ENCODE results near the gene IGHMBP2.

The IGHMBP2 gene

DNA sequence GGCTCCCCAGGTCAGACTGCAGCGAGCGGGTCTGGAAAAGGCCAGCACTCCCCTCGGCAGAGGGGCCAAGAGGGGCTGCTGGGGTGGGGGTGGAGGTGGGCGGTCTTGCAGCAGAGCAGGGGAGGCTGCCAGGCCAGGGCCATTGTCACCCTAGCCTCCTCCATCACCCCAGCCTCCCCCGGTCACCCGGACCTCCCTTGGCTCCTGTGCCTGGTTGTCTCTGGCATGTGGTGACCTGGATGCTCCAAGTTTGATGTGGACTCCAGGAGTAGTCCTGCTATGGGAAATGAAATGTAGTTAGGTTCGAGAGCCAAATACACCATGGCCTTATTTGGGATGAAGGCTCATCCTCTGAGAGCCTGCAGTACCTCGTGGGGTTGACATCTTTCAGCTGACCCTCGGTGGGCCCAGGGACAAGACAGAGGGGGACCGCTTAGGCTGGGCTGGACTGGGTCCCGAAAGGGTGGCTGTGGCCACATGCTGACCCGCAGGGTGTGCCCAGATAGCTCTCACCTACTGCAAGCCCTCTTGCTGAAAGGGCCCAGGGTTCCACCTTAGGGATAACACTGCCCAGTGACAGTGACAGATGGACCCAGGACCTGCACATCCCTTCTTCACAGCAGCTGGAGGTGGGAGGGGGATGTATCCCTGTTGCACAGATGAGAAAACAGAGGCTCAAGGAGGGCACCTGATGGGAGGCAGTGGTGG, 53.0 kb downstream of the IGHMBP2 start:
- H2BK15ac ChIP-seq (ENCODE audit: low read length): peak overlapping the region; percentile 75
- no peak overlapping the region for H3K9ac ChIP-seq (ENCODE audit: low read depth, low read length, poor library complexity)
- no peaks in the 10 kb centered on the region for H3K36me3 ChIP-seq (replicated peaks in 1 of 2; ENCODE audit: control insufficient read depth in 2 of 2, insufficient read depth in 2 of 2, low read length in 2 of 2)
- H3K27ac ChIP-seq (replicated peaks; ENCODE audit: low read length): no peak overlapping the region
- H3K79me1 ChIP-seq (ENCODE audit: low read depth, low read length): no peaks in the 10 kb centered on the region
- H2BK12ac ChIP-seq (ENCODE audit: low read length): peak overlapping the region; percentile 66
- H3K14ac ChIP-seq (ENCODE audit: low read length): peak overlapping the region; percentile 17
- H3K4me3 ChIP-seq (ENCODE audit: low read length in 2 of 2): no peak overlapping the region
- peaks cover 2 to 4% of the 10 kb centered on the region in 2 donors for H3K4me1 ChIP-seq (ENCODE audit: control insufficient read depth in 2 of 2, insufficient read depth in 1 of 2, low read depth in 1 of 2, low read length in 2 of 2)
- no peak overlapping the region for H3K4me2 ChIP-seq (ENCODE audit: insufficient read depth, low read length, poor library complexity, severe bottlenecking)
- no peaks in the 10 kb centered on the region for H3K27me3 ChIP-seq (ENCODE audit: control insufficient read depth in 3 of 3, insufficient read depth in 3 of 3, low read depth in 1 of 3, low read length in 3 of 3)
- H3K9me3 ChIP-seq (replicated peaks in 1 of 2; ENCODE audit: control insufficient read depth in 2 of 2, insufficient read depth in 1 of 2, low read depth in 1 of 2, low read length in 2 of 2): no peaks in the 10 kb centered on the region
- no CpG with 5 or more reads among the region's 12 CpGs for WGBS, 2 donors (ENCODE audit: extremely low coverage in 2 of 2, insufficient read length in 2 of 2, insufficient replicate concordance in 1 of 2)
- H2BK5ac ChIP-seq (ENCODE audit: low read length): peak overlapping the region; percentile 48
- H4K91ac ChIP-seq (ENCODE audit: low read depth, low read length, poor library complexity): no peak overlapping the region
- H2BK120ac ChIP-seq (ENCODE audit: low read depth, low read length): no peak overlapping the region
- no peak overlapping the region for H4K8ac ChIP-seq (ENCODE audit: low read depth, low read length)
- no peak for DNase-seq (ENCODE audit: low spot score)
- H2AFZ ChIP-seq (ENCODE audit: low read length): peak overlapping the region; percentile 69
- peak overlapping the region; percentile 88 for H2AK5ac ChIP-seq (ENCODE audit: low read depth, low read length)
- peak overlapping the region; percentile 55 for H3K23ac ChIP-seq (ENCODE audit: low read depth, low read length, poor library complexity)
- peak overlapping the region; percentile 66 for H3K18ac ChIP-seq (ENCODE audit: low read length)
- no peak overlapping the region for H3K4ac ChIP-seq (ENCODE audit: low read length)

DNA sequence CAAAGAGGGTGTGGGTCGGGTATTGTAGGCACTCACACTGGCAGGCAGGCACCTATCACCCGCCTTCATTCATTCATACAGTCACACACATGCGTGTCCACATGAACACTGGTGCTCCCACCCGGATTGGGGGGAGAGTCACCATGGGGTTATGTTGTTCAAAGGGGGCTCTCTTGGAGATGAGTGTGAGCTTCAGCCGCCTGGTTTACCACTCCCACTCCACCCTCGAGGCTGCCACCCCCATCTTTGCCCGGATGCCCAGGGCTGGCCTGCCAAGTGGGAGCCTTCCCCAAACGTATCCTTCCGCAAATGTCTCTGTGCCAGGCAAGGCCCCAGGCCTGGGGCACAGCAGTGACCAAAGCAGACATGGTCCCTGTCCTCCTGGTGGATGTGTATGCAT, 54.5 kb downstream of the IGHMBP2 start:
- Histone ChIP-seq H2BK120ac (ENCODE audit: low read depth, low read length) (no peak overlapping the region), H2BK12ac (ENCODE audit: low read length) (no peak overlapping the region), H2BK15ac (ENCODE audit: low read length) (no peak overlapping the region), H3K36me3 (replicated peaks in 1 of 2; ENCODE audit: control insufficient read depth in 2 of 2, insufficient read depth in 2 of 2, low read length in 2 of 2) (no peaks in the 10 kb centered on the region), H3K4ac (ENCODE audit: low read length) (no peak overlapping the region), H3K27ac (replicated peaks; ENCODE audit: low read length) (no peak overlapping the region), H3K4me1 (ENCODE audit: control insufficient read depth in 2 of 2, insufficient read depth in 1 of 2, low read depth in 1 of 2, low read length in 2 of 2) (peaks cover 2 to 4% of the 10 kb centered on the region in 2 donors), H3K18ac (ENCODE audit: low read length) (no peak overlapping the region), H3K4me2 (ENCODE audit: insufficient read depth, low read length, poor library complexity, severe bottlenecking) (no peak overlapping the region), H3K9me3 (replicated peaks in 1 of 2; ENCODE audit: control insufficient read depth in 2 of 2, insufficient read depth in 1 of 2, low read depth in 1 of 2, low read length in 2 of 2) (peaks cover 0 to 5% of the 10 kb centered on the region in 2 donors), H3K4me3 (ENCODE audit: low read length in 2 of 2) (peak overlapping the region in 1 of 2 donors; percentile 36), H2BK5ac (ENCODE audit: low read length) (no peak overlapping the region), H2AFZ (ENCODE audit: low read length) (no peak overlapping the region), H4K91ac (ENCODE audit: low read depth, low read length, poor library complexity) (no peak overlapping the region), H3K79me1 (ENCODE audit: low read depth, low read length) (no peaks in the 10 kb centered on the region), H3K14ac (ENCODE audit: low read length) (no peak overlapping the region), H3K27me3 (ENCODE audit: control insufficient read depth in 3 of 3, insufficient read depth in 3 of 3, low read depth in 1 of 3, low read length in 3 of 3) (no peaks in the 10 kb centered on the region), H4K8ac (ENCODE audit: low read depth, low read length) (no peak overlapping the region), H3K23ac (ENCODE audit: low read depth, low read length, poor library complexity) (no peak overlapping the region), H2AK5ac (ENCODE audit: low read depth, low read length) (no peak overlapping the region), H3K9ac (ENCODE audit: low read depth, low read length, poor library complexity) (no peak overlapping the region)
- no CpG with 5 or more reads among the region's 9 CpGs for WGBS, 2 donors (ENCODE audit: extremely low coverage in 2 of 2, insufficient read length in 2 of 2, insufficient replicate concordance in 1 of 2)
- DNase-seq (ENCODE audit: low spot score): no peak

- no peak for DNase-seq (ENCODE audit: low spot score)
- no peak overlapping the region for H3K4me3 ChIP-seq (ENCODE audit: low read length in 2 of 2)
- H2BK120ac ChIP-seq (ENCODE audit: low read depth, low read length): no peak overlapping the region
- no peak overlapping the region for H3K4me2 ChIP-seq (ENCODE audit: insufficient read depth, low read length, poor library complexity, severe bottlenecking)
- H3K79me1 ChIP-seq (ENCODE audit: low read depth, low read length): no peaks in the 10 kb centered on the region
- H3K27ac ChIP-seq (replicated peaks; ENCODE audit: low read length): no peak overlapping the region
- no peaks in the 10 kb centered on the region for H3K27me3 ChIP-seq (ENCODE audit: control insufficient read depth in 3 of 3, insufficient read depth in 3 of 3, low read depth in 1 of 3, low read length in 3 of 3)
- peak overlapping the region; percentile 15 for H3K9ac ChIP-seq (ENCODE audit: low read depth, low read length, poor library complexity)
- no CpG with 5 or more reads among the region's 31 CpGs for WGBS, 2 donors (ENCODE audit: extremely low coverage in 2 of 2, insufficient read length in 2 of 2, insufficient replicate concordance in 1 of 2)
- H3K4me1 ChIP-seq (ENCODE audit: control insufficient read depth in 2 of 2, insufficient read depth in 1 of 2, low read depth in 1 of 2, low read length in 2 of 2): peaks cover 2 to 4% of the 10 kb centered on the region in 2 donors
- peaks cover 0 to 12% of the 10 kb centered on the region in 2 donors for H3K9me3 ChIP-seq (replicated peaks in 1 of 2; ENCODE audit: control insufficient read depth in 2 of 2, insufficient read depth in 1 of 2, low read depth in 1 of 2, low read length in 2 of 2)
- H3K36me3 ChIP-seq (replicated peaks in 1 of 2; ENCODE audit: control insufficient read depth in 2 of 2, insufficient read depth in 2 of 2, low read length in 2 of 2): no peaks in the 10 kb centered on the region
- H3K18ac ChIP-seq (ENCODE audit: low read length): peak overlapping the region; percentile 90
- peak overlapping the region; percentile 72 for H3K14ac ChIP-seq (ENCODE audit: low read length)
- H2AFZ ChIP-seq (ENCODE audit: low read length): peak overlapping the region; percentile 29
- H2BK12ac ChIP-seq (ENCODE audit: low read length): peak overlapping the region; percentile 60
- peak overlapping the region; percentile 34 for H3K23ac ChIP-seq (ENCODE audit: low read depth, low read length, poor library complexity)
- H2AK5ac ChIP-seq (ENCODE audit: low read depth, low read length): peak overlapping the region; percentile 84
- H4K91ac ChIP-seq (ENCODE audit: low read depth, low read length, poor library complexity): no peak overlapping the region
- H4K8ac ChIP-seq (ENCODE audit: low read depth, low read length): no peak overlapping the region
- H3K4ac ChIP-seq (ENCODE audit: low read length): peak overlapping the region; percentile 30
- H2BK15ac ChIP-seq (ENCODE audit: low read length): no peak overlapping the region
- peak overlapping the region; percentile 47 for H2BK5ac ChIP-seq (ENCODE audit: low read length)
These were observed 56.0 kb downstream of the IGHMBP2 start for GRCh38 chr11:68959465-68960293.

Measured in neuronal stem cell (in vitro differentiated cells).